HCT116 (cell line): ENCODE results near the gene PDLIM5. TPM values are rescaled to one million over a fixed set of nuclear protein-coding genes. Genes with fewer than 3 reads are reported as not detected.
A peak's percentile ranks its signal among the peaks of the same experiment; 100 is the strongest.

Source experiments
- ATAC-seq: fragments of 200-7000 bp; cut with Tn5 transposase; 2 replicates; pipeline ENCODE4 v1.9.1; 2020; ENCODE audit warnings: mild to moderate bottlenecking, moderate library complexity
- BruUV-seq: library from RNA; stranded (reverse); fragments of 400-500 nt; replicated peaks from 2 replicates; lab custom pipeline; 2021; lab: Mats Ljungman, UMichigan
- CTCF ChIA-PET: fragments of 300-600 bp; sonication (Branson Sonifier 250); formaldehyde crosslinking; loops from one replicate; lab custom pipeline; 2021; ENCODE audit warnings: antibody characterized with exemption; lab: Charles Lee
- POLR2A ChIA-PET: fragments of 300-600, 350-600 bp; sonication (Branson Sonifier 250); formaldehyde crosslinking; loops from one replicate; lab custom pipeline; 2021; ENCODE audit warnings: antibody characterized with exemption; lab: Charles Lee
- RAD21 ChIA-PET, 2 experiments: fragments of 300-600 bp; sonication (Branson Sonifier 250); formaldehyde crosslinking; loops; one replicate each; lab custom pipeline; 2023; ENCODE audit warnings: low total read pairs in 2 of 2; ENCODE audit not compliant: uncharacterized antibody in 2 of 2, unreplicated experiment in 2 of 2, low non-redundant PET in 1 of 2; lab: Charles Lee
- DNase-seq: peaks from one replicate; pipeline ENCODE4 v3.0.0-alpha.2; 2010; ENCODE audit warnings: low read depth, low spot score
- H2AFZ ChIP-seq: fragments of 200-600 bp; shearing (Covaris generic), sonication (generic); 2 replicates; pipeline ENCODE4 v1.6.1; 2017; ENCODE audit warnings: low read depth, mixed run types, mixed read lengths, antibody characterized with exemption, low read length; ENCODE audit not compliant: poor library complexity, severe bottlenecking
- H3K27ac ChIP-seq: 2 replicates; pipeline ENCODE4 v1.5.1; 2012; ENCODE audit warnings: low read depth, low read length
- H3K27me3 ChIP-seq: fragments of 200-600 bp; sonication (generic); 2 replicates; pipeline ENCODE4 v1.6.1; 2016; ENCODE audit warnings: mixed run types, low read length, mixed read lengths; ENCODE audit not compliant: insufficient read depth
- H3K36me3 ChIP-seq, 2 experiments: fragments of 200-500 bp in 1 of 2; fragments of 200-600 bp in 1 of 2; sonication (Bioruptor generic) in 1 of 2; sonication (generic) in 1 of 2; 2 replicates each; pipeline versions ENCODE4 v1.5.1 to v1.6.1; 2014 to 2016; ENCODE audit warnings: low read length in 2 of 2, inconsistent platforms in 1 of 2, mixed read lengths in 1 of 2, mixed run types in 1 of 2; ENCODE audit not compliant: insufficient read depth in 2 of 2, control insufficient read depth in 1 of 2
- H3K4me1 ChIP-seq, 2 experiments: fragments of 200-600 bp in 1 of 2; sonication (generic) in 1 of 2; 2 replicates each; pipeline versions ENCODE4 v1.5.1 to v1.6.1; 2012 to 2017; ENCODE audit warnings: low read length in 2 of 2, inconsistent platforms in 1 of 2, mild to moderate bottlenecking in 1 of 2, mixed read lengths in 1 of 2, mixed run types in 1 of 2, moderate library complexity in 1 of 2; ENCODE audit not compliant: insufficient read depth in 2 of 2, control insufficient read depth in 1 of 2
- H3K4me2 ChIP-seq: fragments of 200-600 bp; sonication (generic); 2 replicates; pipeline ENCODE4 v1.6.1; 2017; ENCODE audit warnings: mixed run types, low read length, mixed read lengths
- H3K4me3 ChIP-seq, 2 experiments: fragments of 200-600 bp in 1 of 2; sonication (generic) in 1 of 2; replicated peaks in 1 of 2; 2 replicates each; pipeline ENCODE4 v1.5.1; 2011 to 2016; ENCODE audit warnings: low read length in 2 of 2, control low read depth in 1 of 2, low read depth in 1 of 2, mild to moderate bottlenecking in 1 of 2, mixed read lengths in 1 of 2, mixed run types in 1 of 2
- H3K79me2 ChIP-seq: fragments of 200-600 bp; sonication (generic); 2 replicates; pipeline ENCODE4 v1.6.1; 2017; ENCODE audit warnings: mild to moderate bottlenecking, mixed run types, low read length, moderate library complexity, mixed read lengths; ENCODE audit not compliant: insufficient read depth
- H3K9ac ChIP-seq: fragments of 200-600 bp; sonication (generic); 2 replicates; pipeline ENCODE4 v1.6.1; 2016; ENCODE audit warnings: low read length, mixed read lengths
- H3K9me2 ChIP-seq: fragments of 200-600 bp; sonication (generic), shearing (Covaris generic); 2 replicates; pipeline ENCODE4 v1.6.1; 2017; ENCODE audit warnings: mixed run types, mild to moderate bottlenecking, moderate library complexity; ENCODE audit not compliant: insufficient read depth
- H3K9me3 ChIP-seq, 2 experiments: fragments of 200-500 bp in 1 of 2; fragments of 200-600 bp in 1 of 2; sonication (Bioruptor generic) in 1 of 2; sonication (generic) in 1 of 2; 2 replicates each; pipeline ENCODE4 v1.6.1; 2014 to 2017; ENCODE audit warnings: low read length in 2 of 2, mixed read lengths in 2 of 2, inconsistent platforms in 1 of 2, low read depth in 1 of 2, mild to moderate bottlenecking in 1 of 2, mixed run types in 1 of 2, moderate library complexity in 1 of 2; ENCODE audit not compliant: control insufficient read depth in 1 of 2, insufficient read depth in 1 of 2
- H4K20me1 ChIP-seq: fragments of 200-600 bp; sonication (generic), shearing (Covaris generic); 2 replicates; pipeline ENCODE4 v1.6.1; 2017; ENCODE audit warnings: mixed run types, mild to moderate bottlenecking, moderate library complexity; ENCODE audit not compliant: insufficient read depth
- ATF3 ChIP-seq: IDR thresholded peaks from 2 replicates; pipeline ENCODE4 v1.6.1; 2012
- CBX3 ChIP-seq: IDR thresholded peaks from 2 replicates; pipeline ENCODE4 v1.6.1; 2012; ENCODE audit warnings: low read depth
- CTCF ChIP-seq, 3 experiments: fragments of 200-600 bp in 1 of 3; sonication (generic) in 1 of 3; IDR thresholded peaks in 2 of 3; conservative IDR thresholded peaks in 1 of 3; 2 replicates each; pipeline ENCODE4 v1.5.1; 2012 to 2017; ENCODE audit warnings: low read depth in 2 of 3, low read length in 2 of 3, antibody characterized with exemption in 1 of 3, borderline replicate concordance in 1 of 3, control low read depth in 1 of 3, mild to moderate bottlenecking in 1 of 3, mixed read lengths in 1 of 3, mixed run types in 1 of 3, moderate library complexity in 1 of 3; ENCODE audit not compliant: insufficient read depth in 1 of 3
- EGR1 ChIP-seq: IDR thresholded peaks from 2 replicates; pipeline ENCODE4 v1.6.1; 2012; ENCODE audit warnings: low read depth
- ELF1 ChIP-seq: IDR thresholded peaks from 2 replicates; pipeline ENCODE4 v1.6.1; 2012; ENCODE audit warnings: low read depth, borderline replicate concordance
- FOSL1 ChIP-seq: IDR thresholded peaks from 2 replicates; pipeline ENCODE4 v1.6.1; 2012; ENCODE audit warnings: low read depth
- JUND ChIP-seq: IDR thresholded peaks from 2 replicates; pipeline ENCODE4 v1.6.1; 2012
- MAX ChIP-seq: IDR thresholded peaks from 2 replicates; pipeline ENCODE4 v1.6.1; 2012
- POLR2A ChIP-seq: IDR thresholded peaks from 2 replicates; pipeline ENCODE4 v1.7.0; 2011; ENCODE audit warnings: borderline replicate concordance; ENCODE audit not compliant: insufficient read depth, insufficient read length; ENCODE audit errors: extremely low read depth
- POLR2AphosphoS5 ChIP-seq: IDR thresholded peaks from 2 replicates; pipeline ENCODE4 v1.6.1; 2011; ENCODE audit warnings: mild to moderate bottlenecking, low read depth, low read length, moderate library complexity
- RAD21 ChIP-seq: IDR thresholded peaks from 2 replicates; pipeline ENCODE4 v1.6.1; 2012; ENCODE audit warnings: low read depth, mild to moderate bottlenecking
- SIN3A ChIP-seq: IDR thresholded peaks from 2 replicates; pipeline ENCODE4 v1.6.1; 2012; ENCODE audit warnings: low read depth
- SP1 ChIP-seq: IDR thresholded peaks from 2 replicates; pipeline ENCODE4 v1.6.1; 2012; ENCODE audit warnings: low read depth
- SRF ChIP-seq: IDR thresholded peaks from 2 replicates; pipeline ENCODE4 v1.6.1; 2012; ENCODE audit warnings: low read depth
- TCF7L2 ChIP-seq: IDR thresholded peaks from 2 replicates; pipeline ENCODE4 v1.7.0; 2011; ENCODE audit warnings: borderline replicate concordance, inconsistent platforms; ENCODE audit not compliant: insufficient read depth, insufficient read length; ENCODE audit errors: extremely low read depth
- YY1 ChIP-seq: IDR thresholded peaks from 2 replicates; pipeline ENCODE4 v1.6.1; 2011; ENCODE audit warnings: low read length, low read depth, moderate library complexity, mild to moderate bottlenecking; ENCODE audit not compliant: insufficient replicate concordance; ENCODE audit errors: extremely low read depth
- ZFX ChIP-seq: fragments of 450-650 bp; IDR thresholded peaks from 2 replicates; pipeline ENCODE4 v1.6.1; 2017
- intact Hi-C: fragments of 100-400 bp; cut with micrococcal nuclease; formaldehyde crosslinking; loops from 2 replicates; pipeline ENCODE4 v1.10.0; 2022
- total RNA-seq: library from RNA; stranded (reverse); gene quantifications from one replicate; pipeline ENCODE4 v1.2.1, GENCODE V29; 2021; ENCODE audit not compliant: unreplicated experiment

PDLIM5 gene
- total RNA-seq, 1 experiment from 2014 or later: 130 TPM

- ChIA-PET CTCF (no interaction called here), POLR2A (no interaction called here)
- Histone ChIP-seq H3K4me1 (peaks cover 58 to 62% of the 10 kb centered on the region in 2 experiments), H3K9me2 (no peaks in the 10 kb centered on the region), H3K9me3 (no peaks in the 10 kb centered on the region), H3K9ac (peak overlapping the region; percentile 18; the same call in 1 of the 2 replicates), H2AFZ (no peak overlapping the region), H3K79me2 (peaks cover 39% of the 10 kb centered on the region), H4K20me1 (no peaks in the 10 kb centered on the region)
- ATAC-seq (peak; percentile 31; the same call in 1 of the 2 replicates), DNase-seq (no peak)
- no TSS peak for BruUV-seq
- intact Hi-C loops: no loop called here
- TF ChIP-seq JUND (no peak), SP1 (no peak), POLR2AphosphoS5 (no peak), MAX (no peak), SRF (peak; percentile 32; the same call in 1 of the 2 replicates), FOSL1 (no peak), EGR1 (no peak), POLR2A (no peak), YY1 (no peak)
- TF ChIP-seq, all 23 proteins: peak for 1
- RAD21 ChIA-PET: no interaction called here
- Histone ChIP-seq H3K4me2 (peak overlapping the region; percentile 51), H3K36me3 (peaks cover 0 to 8% of the 10 kb centered on the region in 2 experiments; a peak in 1 of 4 replicates), H3K27me3 (no peaks in the 10 kb centered on the region), H3K4me3 (peak overlapping the region in 1 of 2 experiments; percentile 8; a peak in 1 of 4 replicates), H3K27ac (peak overlapping the region; percentile 58; the same call in 1 of the 2 replicates)
Observed at GRCh38 chr4:94545296-94545695, 93.6 kb downstream of the PDLIM5 start.

- Histone ChIP-seq H3K79me2 (peaks cover 39% of the 10 kb centered on the region), H4K20me1 (no peaks in the 10 kb centered on the region), H3K4me2 (peak overlapping the region; percentile 77; the same call in 1 of the 2 replicates), H3K27ac (peak overlapping the region; percentile 78; the same call in 1 of the 2 replicates), H3K9me3 (no peaks in the 10 kb centered on the region), H2AFZ (no peak overlapping the region), H3K27me3 (no peaks in the 10 kb centered on the region), H3K9ac (no peak overlapping the region), H3K9me2 (no peaks in the 10 kb centered on the region), H3K36me3 (peaks cover 0 to 8% of the 10 kb centered on the region in 2 experiments; a peak in 1 of 4 replicates), H3K4me3 (no peak overlapping the region), H3K4me1 (peaks cover 59 to 60% of the 10 kb centered on the region in 2 experiments)
- ChIA-PET POLR2A (no interaction called here), CTCF (no interaction called here), RAD21 (no interaction called here)
- BruUV-seq: no TSS peak
- intact Hi-C loops: no loop called here
- DNase-seq (no peak), ATAC-seq (no peak)
- TF ChIP-seq POLR2A (no peak), POLR2AphosphoS5 (no peak), FOSL1 (no peak), ZFX (no peak), EGR1 (no peak), YY1 (no peak), RAD21 (no peak), SIN3A (no peak), CBX3 (no peak), TCF7L2 (no peak), ATF3 (no peak), CTCF (IDR thresholded peaks at IDR 0.05 in 2 of 3, conservative IDR thresholded peaks at IDR 0.05 in 1 of 3; ENCODE audit: borderline replicate concordance in 1 of 3, insufficient read depth in 1 of 3, low read depth in 2 of 3, low read length in 2 of 3) (no peak), ELF1 (no peak)
Observed at GRCh38 chr4:94546949-94547348, 95.2 kb downstream of the PDLIM5 start.
